ENCODE results near the gene TSPAN19.

Gene TSPAN19

DNA sequence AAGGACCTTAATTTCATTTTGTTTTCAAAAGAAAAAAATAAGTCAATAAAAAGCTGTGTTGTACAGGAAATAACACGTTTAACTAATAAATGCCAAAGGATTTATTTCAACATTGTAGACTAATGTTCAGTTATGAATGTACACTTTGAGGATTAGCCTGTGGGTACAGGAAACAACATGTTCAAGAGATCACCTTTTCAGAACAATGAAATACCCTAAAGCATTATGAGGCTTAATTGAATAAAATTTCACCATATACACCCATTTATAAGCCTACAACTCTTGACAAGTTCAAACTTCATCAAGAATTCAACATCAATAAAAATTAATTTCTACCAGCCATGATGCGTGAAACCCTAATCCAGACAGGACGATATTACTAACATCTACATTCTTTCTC is 66.9 kb downstream of the TSPAN19 start:
- no peak for TF ChIP-seq POLR2A (IDR thresholded peaks at IDR 0.05; ENCODE audit: low read depth, low read length)
- no peak for TF ChIP-seq POLR2AphosphoS5 (IDR thresholded peaks at IDR 0.05; ENCODE audit: low read depth, low read length)
- TF ChIP-seq TAF1 (IDR thresholded peaks at IDR 0.05; ENCODE audit: borderline replicate concordance, low read depth, low read length) = no peak
- no peak for FAIRE-seq
- DNase-seq (ENCODE audit: insufficient read length) = no peak

Data from GM12892 (cell line).